ENCODE measurements around the gene TMTC2.
"Not testable (repeated sequence)": the region's sequence is repeated elsewhere in the genome, so short reads cannot be mapped to it uniquely, and the experiment has no call there.

TMTC2 gene

GRCh38 chr12:82728710-82729109 is 42.0 kb downstream of the TMTC2 start:
- DNase-seq: no peak

GRCh38 chr12:82730953-82731459 is 44.3 kb downstream of the TMTC2 start:
- DNase-seq: no peak

- DNase-seq: no peak
Observed at GRCh38 chr12:82740129-82741000, 53.7 kb downstream of the TMTC2 start.

GRCh38 chr12:82745063-82745674 is 58.5 kb downstream of the TMTC2 start:
- DNase-seq: no peak

- DNase-seq: no peak
Observed at GRCh38 chr12:82745807-82746206, 59.1 kb downstream of the TMTC2 start.

- no peak for DNase-seq
Observed at GRCh38 chr12:82746668-82747067, 60.0 kb downstream of the TMTC2 start.

GRCh38 chr12:82749015-82749414 is 62.3 kb downstream of the TMTC2 start:
- no peak for DNase-seq

GRCh38 chr12:82754856-82755255 is 68.2 kb downstream of the TMTC2 start:
- DNase-seq: no peak

GRCh38 chr12:82756303-82756702 is 69.6 kb downstream of the TMTC2 start:
- no peak for DNase-seq

- DNase-seq: no peak
Observed at GRCh38 chr12:82757059-82757458, 70.4 kb downstream of the TMTC2 start.

GRCh38 chr12:82757656-82758055 is 71.0 kb downstream of the TMTC2 start:
- no peak for DNase-seq

GRCh38 chr12:82758749-82759330 is 72.1 kb downstream of the TMTC2 start:
- DNase-seq: no peak

- DNase-seq: no peak
Observed at GRCh38 chr12:82760423-82760822, 73.7 kb downstream of the TMTC2 start.

- DNase-seq: not testable (repeated sequence)
Observed at GRCh38 chr12:82765206-82765605, 78.5 kb downstream of the TMTC2 start.

- no peak for DNase-seq
Observed at GRCh38 chr12:82765971-82766705, 79.4 kb downstream of the TMTC2 start.

GRCh38 chr12:82774666-82775065 is 88.0 kb downstream of the TMTC2 start:
- no peak for DNase-seq

- no peak for DNase-seq
Observed at GRCh38 chr12:82780517-82780916, 93.8 kb downstream of the TMTC2 start.

GRCh38 chr12:82781309-82781997 is 94.7 kb downstream of the TMTC2 start:
- no peak for DNase-seq

GRCh38 chr12:82783435-82783834 is 96.7 kb downstream of the TMTC2 start:
- no peak for DNase-seq

- no peak for DNase-seq
Observed at GRCh38 chr12:82787016-82787415, 100.3 kb downstream of the TMTC2 start.

- no peak for DNase-seq
Observed at GRCh38 chr12:82788594-82788993, 101.9 kb downstream of the TMTC2 start.

GRCh38 chr12:82789674-82790073 is 103.0 kb downstream of the TMTC2 start:
- no peak for DNase-seq

Data from NCI-H2107 (cell line).